Smooth muscle cell (in vitro differentiated cells): ENCODE results near the gene HIGD1A. TPM values are rescaled to one million over a fixed set of nuclear protein-coding genes. Genes with fewer than 3 reads are reported as not detected.

Experiments
- DNase-seq: peaks from one replicate; lab custom pipeline; 2025; ENCODE audit not compliant: unreplicated experiment; lab: John Stamatoyannopoulos, UW
- H2AFZ ChIP-seq: fragments of 200-600 bp; sonication (generic); 2 replicates; pipeline ENCODE4 v1.6.0; 2016; ENCODE audit warnings: antibody characterized with exemption, low read depth, mild to moderate bottlenecking
- H3F3A ChIP-seq: fragments of 200-600 bp; sonication (generic); 2 replicates; pipeline ENCODE4 v1.6.0; 2017; ENCODE audit warnings: antibody characterized with exemption, low read depth
- H3K27ac ChIP-seq: fragments of 200-600 bp; sonication (generic); 2 replicates; pipeline ENCODE4 v1.5.1; 2016; ENCODE audit warnings: low read depth, mild to moderate bottlenecking
- H3K27me3 ChIP-seq: fragments of 200-600 bp; sonication (generic); 2 replicates; pipeline ENCODE4 v1.6.1; 2016; ENCODE audit warnings: low read depth, mild to moderate bottlenecking
- H3K36me3 ChIP-seq: fragments of 200-600 bp; sonication (generic); 2 replicates; pipeline ENCODE4 v1.5.1; 2016; ENCODE audit warnings: low read depth
- H3K4me1 ChIP-seq: fragments of 200-600 bp; sonication (generic); 2 replicates; pipeline ENCODE4 v1.5.1; 2016; ENCODE audit warnings: low read depth
- H3K4me2 ChIP-seq: fragments of 200-600 bp; sonication (generic); 2 replicates; pipeline ENCODE4 v1.6.0; 2016; ENCODE audit warnings: mild to moderate bottlenecking
- H3K4me3 ChIP-seq: fragments of 200-600 bp; sonication (generic); 2 replicates; pipeline ENCODE4 v1.5.1; 2016; ENCODE audit warnings: mild to moderate bottlenecking
- H3K79me2 ChIP-seq: fragments of 200-600 bp; sonication (generic); 2 replicates; pipeline ENCODE4 v1.6.0; 2016; ENCODE audit warnings: low read depth, mild to moderate bottlenecking
- H3K9ac ChIP-seq: fragments of 200-600 bp; sonication (generic); 2 replicates; pipeline ENCODE4 v1.6.0; 2016; ENCODE audit warnings: low read depth
- H3K9me3 ChIP-seq: fragments of 200-600 bp; sonication (generic); replicated peaks from 2 replicates; pipeline ENCODE4 v1.5.1; 2016; ENCODE audit warnings: low read depth
- H4K20me1 ChIP-seq: fragments of 200-600 bp; sonication (generic); 2 replicates; pipeline ENCODE4 v1.6.0; 2016; ENCODE audit warnings: low read depth
- CTCF ChIP-seq: fragments of 200-600 bp; sonication (generic); IDR thresholded peaks from 2 replicates; pipeline ENCODE4 v1.5.1; 2017; ENCODE audit warnings: borderline replicate concordance, mild to moderate bottlenecking, antibody characterized with exemption; ENCODE audit not compliant: insufficient read depth, poor library complexity, severe bottlenecking
- WGBS: methylation state at CpG from one replicate; pipeline ENCODE4 v1.1.7; 2016; ENCODE audit warnings: low lambda C conversion rate; 5-methylcytosine and 5-hydroxymethylcytosine counted together
- polyA plus RNA-seq: library from polyadenylated mRNA; unstranded; fragments of >200 nt; fragmentation: Nextera tagmentation; extraction: Ambion mirVana; gene quantifications from 2 replicates; pipeline ENCODE4 v1.2.1, GENCODE V29; 2016
- small RNA-seq: library from RNA; depleted of rRNA; stranded (forward); fragments of <200 nt; gene quantifications from one replicate; pipeline ENCODE3, GENCODE V24; 2014
- total RNA-seq: library from RNA; depleted of rRNA; stranded (reverse); fragments of >200 nt; gene quantifications from 2 replicates; pipeline ENCODE4 v1.2.3, GENCODE V29; 2014

HIGD1A gene
- total and polyA plus RNA-seq, 2 experiments from 2014 or later = 159 to 339 TPM

- Histone ChIP-seq H3K9me3 (no peaks in the 10 kb centered on the region), H3K36me3 (no peaks in the 10 kb centered on the region), H3K4me1 (peaks cover 4% of the 10 kb centered on the region), H3K4me2 (no peak overlapping the region), H3K27ac (no peak overlapping the region), H3K27me3 (no peaks in the 10 kb centered on the region), H4K20me1 (no peaks in the 10 kb centered on the region), H3K4me3 (no peak overlapping the region), H3F3A (no peaks in the 10 kb centered on the region), H3K79me2 (no peaks in the 10 kb centered on the region), H2AFZ (no peak overlapping the region), H3K9ac (no peak overlapping the region)
- WGBS = 80% methylated on average over 6 of the region's 6 CpGs
- DNase-seq = no peak
- TF ChIP-seq CTCF = no peak
Measured at GRCh38 chr3:42734263-42734860, 69.9 kb downstream of the HIGD1A start.

- no peak for DNase-seq
- H2AFZ ChIP-seq = no peak overlapping the region
- no peak overlapping the region for H3K9ac ChIP-seq
- no peaks in the 10 kb centered on the region for H3K9me3 ChIP-seq
- no peaks in the 10 kb centered on the region for H3K36me3 ChIP-seq
- H4K20me1 ChIP-seq = no peaks in the 10 kb centered on the region
- no peak for TF ChIP-seq CTCF
- no peaks in the 10 kb centered on the region for H3K79me2 ChIP-seq
- H3K27ac ChIP-seq = no peak overlapping the region
- peaks cover 4% of the 10 kb centered on the region for H3K4me1 ChIP-seq
- H3K4me3 ChIP-seq = no peak overlapping the region
- WGBS = 79% methylated on average over 13 of the region's 13 CpGs
- H3F3A ChIP-seq = no peaks in the 10 kb centered on the region
- H3K27me3 ChIP-seq = no peaks in the 10 kb centered on the region
- no peak overlapping the region for H3K4me2 ChIP-seq
Measured at GRCh38 chr3:42733501-42734262, 70.6 kb downstream of the HIGD1A start.

Small RNA genes lying within 50 kb of the gene (small RNA-seq; reads per million reads assigned to genes)
- gene CCDC13 = 0.08 reads per million

Other genes starting within 250 kb of the HIGD1A start
- gene SEC22C, start 222.5 kb downstream of the HIGD1A start, total RNA-seq = 52.2 and 70.5 TPM in 2 replicates
- 39.8 and 45.7 TPM in 2 replicates for gene SEC22C, start 222.5 kb downstream of the HIGD1A start, polyA plus RNA-seq
- 24.5 and 54.2 TPM in 2 replicates for gene SS18L2, start 213.6 kb downstream of the HIGD1A start, total RNA-seq
- 38.7 and 38.8 TPM in 2 replicates for gene SS18L2, start 213.6 kb downstream of the HIGD1A start, polyA plus RNA-seq
- 91.3 and 113 TPM in 2 replicates for gene NKTR, start 203.8 kb downstream of the HIGD1A start, total RNA-seq
- gene NKTR, start 203.8 kb downstream of the HIGD1A start, polyA plus RNA-seq = 37.1 and 82.3 TPM in 2 replicates
- 6.5 and 7.7 TPM in 2 replicates for gene ZBTB47, start 150.8 kb downstream of the HIGD1A start, total RNA-seq
- 4.6 TPM in 2 replicates for gene ZBTB47, start 150.8 kb downstream of the HIGD1A start, polyA plus RNA-seq
- gene KLHL40, start 119.0 kb downstream of the HIGD1A start, total RNA-seq = not detected in 2 replicates
- gene KLHL40, start 119.0 kb downstream of the HIGD1A start, polyA plus RNA-seq = not detected in 2 replicates
- not detected in 2 replicates for gene HHATL, start 101.7 kb downstream of the HIGD1A start, total RNA-seq
- not detected in 2 replicates for gene HHATL, start 101.7 kb downstream of the HIGD1A start, polyA plus RNA-seq
- not detected in 2 replicates for gene CCDC13, start 31.2 kb downstream of the HIGD1A start, total RNA-seq
- 0.48 TPM in 1 of 2 replicates, not detected in the other for gene CCDC13, start 31.2 kb downstream of the HIGD1A start, polyA plus RNA-seq
- 5.6 and 17.2 TPM in 2 replicates for gene ACKR2, start 5.0 kb upstream of the HIGD1A start, total RNA-seq
- 1.1 and 7.0 TPM in 2 replicates for gene ACKR2, start 5.0 kb upstream of the HIGD1A start, polyA plus RNA-seq
- not detected in 2 replicates for gene CYP8B1, start 71.4 kb upstream of the HIGD1A start, total RNA-seq
- gene CYP8B1, start 71.4 kb upstream of the HIGD1A start, polyA plus RNA-seq = not detected in 2 replicates
- gene ZNF662, start 101.7 kb upstream of the HIGD1A start, total RNA-seq = 1.1 and 1.6 TPM in 2 replicates
- 0.05 TPM in 1 of 2 replicates, not detected in the other for gene ZNF662, start 101.7 kb upstream of the HIGD1A start, polyA plus RNA-seq
- 0.04 and 0.76 TPM in 2 replicates for gene GASK1A, start 174.8 kb upstream of the HIGD1A start, total RNA-seq
- gene GASK1A, start 174.8 kb upstream of the HIGD1A start, polyA plus RNA-seq = 0.11 TPM in 1 of 2 replicates, not detected in the other